ENCODE results near the gene KIR2DL1.
"Not testable (repeated sequence)": the region's sequence is repeated elsewhere in the genome, so short reads cannot be mapped to it uniquely, and the experiment has no call there.

KIR2DL1 gene

GRCh38 chr19:54769646-54770045 lies at the start of gene KIR2DL1:
KIR2DL1 (plus strand) TSS chr19:54769793; CDS start chr19:54769851, 58 bp downstream.
- not testable (repeated sequence) for H3K4me1 ChIP-seq; H3K4me3 ChIP-seq (ENCODE audit: low read depth, low read length); H2AFZ ChIP-seq; H3K9ac ChIP-seq; H3K4me2 ChIP-seq (ENCODE audit: low read length); H3K27ac ChIP-seq; H3K79me2 ChIP-seq; H3K9me3 ChIP-seq (ENCODE audit: control insufficient read depth, low read length); H3K36me3 ChIP-seq (ENCODE audit: control insufficient read depth, insufficient read depth, low read length); H3K27me3 ChIP-seq (ENCODE audit: control insufficient read depth, insufficient read depth, low read length)

GRCh38 chr19:54724142-54724541 lies 45.5 kb upstream of the KIR2DL1 start, which contains the start of gene KIR3DL3:
KIR3DL3 (plus strand) TSS chr19:54724442; CDS start chr19:54724497, 55 bp downstream.
- no peak within 1 kb of the TSS for H3K27ac ChIP-seq
- no peaks in the 10 kb centered on the region for H3K36me3 ChIP-seq (ENCODE audit: control insufficient read depth, insufficient read depth, low read length)
- no peaks in the 10 kb centered on the region for H3K79me2 ChIP-seq
- H3K4me2 ChIP-seq (ENCODE audit: low read length): no peak within 1 kb of the TSS
- H3K9ac ChIP-seq: no peak within 1 kb of the TSS
- no peak within 1 kb of the TSS for H2AFZ ChIP-seq
- no peaks in the 10 kb centered on the region for H3K4me1 ChIP-seq
- TF ChIP-seq CTCF (IDR thresholded peaks at IDR 0.05): no peak
- H3K9me3 ChIP-seq (ENCODE audit: control insufficient read depth, low read length): no peaks in the 10 kb centered on the region
- no peak within 1 kb of the TSS for H3K4me3 ChIP-seq (ENCODE audit: low read depth, low read length)
- H3K27me3 ChIP-seq (ENCODE audit: control insufficient read depth, insufficient read depth, low read length): no peaks in the 10 kb centered on the region

- Histone ChIP-seq H3K9ac (no peak overlapping the region), H3K36me3 (ENCODE audit: control insufficient read depth, insufficient read depth, low read length) (no peaks in the 10 kb centered on the region)
- TF ChIP-seq CTCF (IDR thresholded peaks at IDR 0.05): no peak
Observed at GRCh38 chr19:54724644-54725043, 44.9 kb upstream of the KIR2DL1 start.

GRCh38 chr19:54725321-54725720 lies 44.3 kb upstream of the KIR2DL1 start:
- Histone ChIP-seq H3K27me3 (ENCODE audit: control insufficient read depth, insufficient read depth, low read length) (no peaks in the 10 kb centered on the region), H3K4me2 (ENCODE audit: low read length) (no peak overlapping the region), H3K9ac (no peak overlapping the region), H3K36me3 (ENCODE audit: control insufficient read depth, insufficient read depth, low read length) (no peaks in the 10 kb centered on the region), H3K79me2 (no peaks in the 10 kb centered on the region), H3K4me1 (no peaks in the 10 kb centered on the region), H3K4me3 (ENCODE audit: low read depth, low read length) (no peak overlapping the region), H3K27ac (no peak overlapping the region), H2AFZ (no peak overlapping the region), H3K9me3 (ENCODE audit: control insufficient read depth, low read length) (no peaks in the 10 kb centered on the region)
- no peak for TF ChIP-seq CTCF (IDR thresholded peaks at IDR 0.05)

More at GRCh38 chr19:54724644-54725043, 44.9 kb upstream of the KIR2DL1 start:
- H3K4me3 ChIP-seq (ENCODE audit: low read depth, low read length): no peak overlapping the region
- H3K27me3 ChIP-seq (ENCODE audit: control insufficient read depth, insufficient read depth, low read length): no peaks in the 10 kb centered on the region
- H3K4me1 ChIP-seq: no peaks in the 10 kb centered on the region
- no peaks in the 10 kb centered on the region for H3K9me3 ChIP-seq (ENCODE audit: control insufficient read depth, low read length)
- no peak overlapping the region for H2AFZ ChIP-seq
- H3K27ac ChIP-seq: no peak overlapping the region
- no peak overlapping the region for H3K4me2 ChIP-seq (ENCODE audit: low read length)
- H3K79me2 ChIP-seq: no peaks in the 10 kb centered on the region

- H3K4me1 ChIP-seq: no peaks in the 10 kb centered on the region
- no peaks in the 10 kb centered on the region for H3K36me3 ChIP-seq (ENCODE audit: control insufficient read depth, insufficient read depth, low read length)
- H3K27me3 ChIP-seq (ENCODE audit: control insufficient read depth, insufficient read depth, low read length): no peaks in the 10 kb centered on the region
- H2AFZ ChIP-seq: no peak overlapping the region
- H3K79me2 ChIP-seq: no peaks in the 10 kb centered on the region
- no peaks in the 10 kb centered on the region for H3K9me3 ChIP-seq (ENCODE audit: control insufficient read depth, low read length)
- H3K9ac ChIP-seq: no peak overlapping the region
- H3K27ac ChIP-seq: no peak overlapping the region
- TF ChIP-seq CTCF (IDR thresholded peaks at IDR 0.05): no peak
- no peak overlapping the region for H3K4me2 ChIP-seq (ENCODE audit: low read length)
- H3K4me3 ChIP-seq (ENCODE audit: low read depth, low read length): no peak overlapping the region
Observed at GRCh38 chr19:54727562-54727961, 42.0 kb upstream of the KIR2DL1 start.

Data from parathyroid adenoma (tissue), 2 donors.